ENCODE results near the gene NOM1.

The NOM1 gene

DNA sequence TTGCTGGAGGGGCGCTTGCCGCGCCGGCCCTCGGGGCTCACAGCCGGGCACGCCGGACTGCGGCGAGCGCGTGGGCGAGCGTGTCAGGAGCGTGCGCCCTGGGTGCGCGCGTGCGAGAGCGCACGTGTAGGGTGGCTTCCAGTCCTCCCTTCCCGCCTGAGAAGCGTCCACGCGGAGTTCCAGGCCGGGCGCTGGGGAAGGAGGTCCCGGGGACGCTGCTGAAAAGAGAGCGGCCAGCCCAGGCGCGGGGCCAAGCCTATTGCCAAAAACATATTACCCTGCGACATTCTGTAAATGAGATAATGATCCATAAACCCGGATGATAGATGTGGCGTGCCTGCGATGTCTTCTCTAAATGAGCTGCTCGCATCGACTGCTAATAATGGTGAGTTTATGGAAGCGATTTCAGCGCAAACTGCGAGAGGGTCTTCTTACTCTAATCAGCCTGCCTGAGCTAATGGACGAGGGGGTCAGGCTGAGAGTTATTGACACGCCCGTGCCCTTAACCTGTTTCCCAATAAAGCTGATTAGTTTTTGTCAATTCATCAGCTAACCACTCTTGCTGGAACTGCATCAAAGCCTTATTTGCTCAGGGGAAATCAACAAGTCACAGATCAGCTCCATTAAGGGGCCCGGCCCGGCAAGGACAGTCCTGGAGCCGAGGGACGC is 69.0 kb downstream of the NOM1 start:
- TF ChIP-seq SUZ12 (IDR thresholded peaks at IDR 0.05) (no peak), FOXM1 (IDR thresholded peaks at IDR 0.05; ENCODE audit: borderline replicate concordance) (no peak), SP1 (IDR thresholded peaks at IDR 0.05) (no peak), HDGF (IDR thresholded peaks at IDR 0.05; ENCODE audit: borderline replicate concordance) (no peak), ZNF384 (IDR thresholded peaks at IDR 0.05) (no peak), ARNT (IDR thresholded peaks at IDR 0.05) (no peak), BHLHE40 (IDR thresholded peaks at IDR 0.05; ENCODE audit: borderline replicate concordance) (no peak), LEF1 (IDR thresholded peaks at IDR 0.05; ENCODE audit: borderline replicate concordance) (no peak), L3MBTL2 (conservative IDR thresholded peaks at IDR 0.05) (no peak), CTBP1 (IDR thresholded peaks at IDR 0.05; ENCODE audit: borderline replicate concordance) (no peak), TARDBP (IDR thresholded peaks at IDR 0.05) (no peak), FOXA1 (IDR thresholded peaks at IDR 0.05) (no peak), NFRKB (IDR thresholded peaks at IDR 0.05) (no peak), ELF4 (IDR thresholded peaks at IDR 0.05) (no peak)
- TF ChIP-seq, protein P1, sequence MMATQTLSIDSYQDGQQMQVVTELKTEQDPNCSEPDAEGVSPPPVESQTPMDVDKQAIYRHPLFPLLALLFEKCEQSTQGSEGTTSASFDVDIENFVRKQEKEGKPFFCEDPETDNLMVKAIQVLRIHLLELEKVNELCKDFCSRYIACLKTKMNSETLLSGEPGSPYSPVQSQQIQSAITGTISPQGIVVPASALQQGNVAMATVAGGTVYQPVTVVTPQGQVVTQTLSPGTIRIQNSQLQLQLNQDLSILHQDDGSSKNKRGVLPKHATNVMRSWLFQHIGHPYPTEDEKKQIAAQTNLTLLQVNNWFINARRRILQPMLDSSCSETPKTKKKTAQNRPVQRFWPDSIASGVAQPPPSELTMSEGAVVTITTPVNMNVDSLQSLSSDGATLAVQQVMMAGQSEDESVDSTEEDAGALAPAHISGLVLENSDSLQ (IDR thresholded peaks at IDR 0.05), result no peak
- ChIA-PET POLR2A (interaction anchor here (1.1 to 2.1 kb wide), 3 partner anchors 8 to 25 kb away, joined by 3 to 7 read pairs (median 5); partner anchors contain the start of gene MNX1), CTCF (interaction anchor here (0.9 kb wide), 1 partner anchor 9 kb away, joined by 3 read pairs; no protein-coding TSS in a partner anchor)
- DNase-seq (ENCODE audit: extremely low spot score), result no peak

DNA sequence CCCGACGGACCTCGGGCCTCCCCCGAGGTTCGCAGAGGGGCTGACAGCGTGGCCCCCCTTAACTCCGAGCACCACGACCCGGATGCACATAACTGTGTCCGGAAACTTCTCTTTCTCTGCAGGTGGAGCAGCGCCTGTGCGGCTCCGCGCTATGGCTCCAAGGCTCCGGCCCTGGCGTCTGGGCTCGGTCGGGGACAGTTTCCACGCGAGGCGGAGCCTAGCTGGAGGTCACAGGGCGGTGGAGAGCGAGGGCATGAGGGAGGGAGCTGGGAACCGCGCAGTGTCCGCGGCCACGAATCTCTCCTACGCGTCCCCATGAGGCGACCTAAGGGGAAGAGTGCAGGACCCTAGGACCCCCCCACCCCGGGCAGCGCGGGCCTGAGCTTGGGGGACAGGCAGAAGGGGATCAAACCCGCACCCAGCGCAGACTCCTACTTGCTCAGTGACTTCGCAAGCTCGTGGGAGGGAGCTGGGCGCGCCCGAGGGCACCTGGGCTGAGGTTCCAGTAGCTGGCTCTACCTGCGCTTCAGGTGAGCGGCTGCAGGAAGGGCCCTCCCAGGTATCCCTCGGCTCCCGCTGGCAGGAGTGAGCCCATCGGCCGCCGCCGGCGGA is 69.6 kb downstream of the NOM1 start:
- ChIA-PET POLR2A (interaction anchor here (1.1 to 2.1 kb wide), 3 partner anchors 9 to 25 kb away, joined by 3 to 7 read pairs (median 5); partner anchors contain the start of gene MNX1), CTCF (interaction anchor here (0.9 kb wide), 1 partner anchor 9 kb away, joined by 3 read pairs; no protein-coding TSS in a partner anchor)
- DNase-seq (ENCODE audit: extremely low spot score), result no peak
- no peak for TF ChIP-seq CTBP1 (IDR thresholded peaks at IDR 0.05; ENCODE audit: borderline replicate concordance)
- no peak for TF ChIP-seq TARDBP (IDR thresholded peaks at IDR 0.05)

DNA sequence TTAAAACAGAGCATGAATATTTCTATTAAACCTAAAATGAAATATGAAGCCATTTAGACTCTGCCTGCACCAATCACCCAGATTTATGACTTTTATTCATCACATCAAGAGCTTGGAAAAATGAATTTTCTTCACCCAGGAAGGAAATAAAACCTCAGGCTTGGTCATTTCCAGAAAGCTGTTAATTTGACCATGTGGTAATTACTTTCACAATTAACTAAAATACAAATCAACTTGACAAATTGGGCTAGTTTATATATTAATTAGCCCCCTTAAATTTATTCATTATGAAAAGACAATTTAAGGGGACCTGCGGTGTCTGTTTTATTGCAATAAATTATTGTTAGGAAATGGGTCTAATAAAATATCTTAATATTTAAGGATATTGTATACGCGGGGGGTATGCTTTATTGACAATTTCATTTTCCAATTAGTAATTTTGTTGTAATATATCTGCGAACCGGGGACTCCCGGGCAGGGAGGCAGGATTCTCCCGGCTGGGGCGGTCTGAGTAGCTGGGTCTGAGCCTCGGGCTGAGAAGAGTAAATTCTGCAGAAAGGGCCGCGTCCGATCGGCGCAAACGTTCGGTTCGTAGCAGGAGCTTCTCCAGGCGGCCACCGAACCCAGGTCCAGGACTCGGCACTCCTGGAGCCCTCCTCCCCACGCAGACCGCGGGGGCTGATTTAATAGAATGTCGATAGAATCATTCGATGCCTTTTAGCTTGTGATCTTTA is 70.4 kb downstream of the NOM1 start:
- DNase-seq (ENCODE audit: extremely low spot score), result no peak
- TF ChIP-seq TARDBP (IDR thresholded peaks at IDR 0.05), result no peak
- no peak for TF ChIP-seq SP1 (IDR thresholded peaks at IDR 0.05)
- TF ChIP-seq ARNT (IDR thresholded peaks at IDR 0.05), result no peak
- POLR2A ChIA-PET, result interaction anchor here (1.1 to 2.1 kb wide), 3 partner anchors 8 to 24 kb away, joined by 3 to 7 read pairs (median 5); partner anchors contain the start of gene MNX1
- CTCF ChIA-PET, result no interaction called here

DNA sequence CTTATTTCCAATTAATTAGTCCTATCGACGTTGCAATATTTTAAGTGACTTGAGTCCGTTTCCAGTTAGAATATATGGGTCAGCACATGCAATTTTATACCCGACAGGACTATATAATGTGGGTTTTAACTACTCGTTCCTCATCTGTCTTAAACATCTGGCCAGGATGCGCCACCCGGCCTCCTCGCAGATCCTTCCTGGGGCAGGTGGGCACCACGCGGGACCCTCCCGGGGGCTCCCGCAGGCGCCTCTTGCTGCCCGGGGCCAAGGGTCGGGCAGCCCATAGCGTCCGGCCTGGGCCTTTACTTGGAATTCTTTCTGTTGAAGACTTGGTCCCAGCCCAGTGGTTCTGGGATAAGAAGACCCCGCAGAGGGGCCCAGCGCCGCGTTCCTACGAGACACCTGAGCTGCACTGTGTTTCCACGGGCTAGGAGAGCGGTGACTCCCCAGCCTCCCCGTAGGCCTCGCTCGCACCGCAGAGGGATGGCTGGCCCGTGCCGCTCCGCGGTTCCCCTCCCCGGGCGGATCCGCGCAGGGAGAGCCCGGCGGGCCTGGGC is 71.1 kb downstream of the NOM1 start:
- TF ChIP-seq ZNF384 (IDR thresholded peaks at IDR 0.05), result no peak
- TF ChIP-seq CTBP1 (IDR thresholded peaks at IDR 0.05; ENCODE audit: borderline replicate concordance), result no peak
- CTCF ChIA-PET, result no interaction called here
- POLR2A ChIA-PET, result interaction anchor here (2.1 kb wide), 1 partner anchor 10 kb away, joined by 7 read pairs; the partner anchor contains the start of gene MNX1
- no peak for DNase-seq (ENCODE audit: extremely low spot score)

DNA sequence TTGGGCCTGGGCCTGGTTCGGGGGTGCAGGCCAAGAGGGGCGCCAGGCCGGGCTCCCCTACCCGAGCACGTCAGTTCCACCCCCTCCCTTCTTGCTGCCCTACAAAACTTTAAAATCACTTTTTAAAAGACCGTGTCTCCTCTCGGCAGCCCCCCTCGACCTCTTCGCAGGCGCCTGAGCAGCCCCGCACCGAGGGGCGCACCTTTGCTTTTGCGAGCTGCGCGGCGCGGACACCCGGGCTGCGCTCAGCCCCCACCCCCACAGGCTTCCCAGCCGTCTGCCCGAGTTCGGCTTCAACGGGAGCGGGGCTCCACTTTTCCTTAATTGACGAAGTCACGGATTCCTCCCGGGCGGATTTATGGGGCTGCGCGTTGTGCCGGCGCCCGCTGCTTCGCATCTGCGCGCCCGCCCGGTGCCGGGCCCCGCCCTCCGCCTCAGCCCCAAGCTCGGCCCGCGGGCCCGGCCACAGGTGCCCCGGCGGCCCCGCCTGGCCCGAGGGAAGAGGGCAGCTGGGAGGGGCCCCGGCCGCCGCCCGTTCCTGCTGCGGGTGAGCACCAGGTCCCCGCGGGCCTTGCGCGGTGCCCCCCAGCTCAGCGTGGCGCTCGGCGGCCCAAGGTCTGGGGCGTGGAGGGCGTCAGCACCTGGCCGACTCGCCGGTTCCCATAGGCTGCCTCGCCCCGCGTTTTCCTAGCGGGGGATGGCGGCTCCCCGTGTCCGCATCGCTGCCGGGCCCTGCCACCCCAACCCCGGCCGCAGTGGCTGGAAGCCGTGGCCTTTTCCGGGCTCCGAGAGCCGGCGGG is 71.8 kb downstream of the NOM1 start:
- ChIA-PET POLR2A (interaction anchor here (1.3 kb wide), 1 partner anchor 20 kb away, joined by 4 read pairs; no protein-coding TSS in a partner anchor), CTCF (no interaction called here)
- TF ChIP-seq ARNT (IDR thresholded peaks at IDR 0.05) (no peak), TARDBP (IDR thresholded peaks at IDR 0.05) (no peak), ELF4 (IDR thresholded peaks at IDR 0.05) (no peak), ZNF384 (IDR thresholded peaks at IDR 0.05) (no peak), NFRKB (IDR thresholded peaks at IDR 0.05) (no peak), BHLHE40 (IDR thresholded peaks at IDR 0.05; ENCODE audit: borderline replicate concordance) (no peak), HDGF (IDR thresholded peaks at IDR 0.05; ENCODE audit: borderline replicate concordance) (no peak), L3MBTL2 (conservative IDR thresholded peaks at IDR 0.05) (no peak), SUZ12 (IDR thresholded peaks at IDR 0.05) (no peak), CTBP1 (IDR thresholded peaks at IDR 0.05; ENCODE audit: borderline replicate concordance) (no peak)
- DNase-seq (ENCODE audit: extremely low spot score), result no peak

DNA sequence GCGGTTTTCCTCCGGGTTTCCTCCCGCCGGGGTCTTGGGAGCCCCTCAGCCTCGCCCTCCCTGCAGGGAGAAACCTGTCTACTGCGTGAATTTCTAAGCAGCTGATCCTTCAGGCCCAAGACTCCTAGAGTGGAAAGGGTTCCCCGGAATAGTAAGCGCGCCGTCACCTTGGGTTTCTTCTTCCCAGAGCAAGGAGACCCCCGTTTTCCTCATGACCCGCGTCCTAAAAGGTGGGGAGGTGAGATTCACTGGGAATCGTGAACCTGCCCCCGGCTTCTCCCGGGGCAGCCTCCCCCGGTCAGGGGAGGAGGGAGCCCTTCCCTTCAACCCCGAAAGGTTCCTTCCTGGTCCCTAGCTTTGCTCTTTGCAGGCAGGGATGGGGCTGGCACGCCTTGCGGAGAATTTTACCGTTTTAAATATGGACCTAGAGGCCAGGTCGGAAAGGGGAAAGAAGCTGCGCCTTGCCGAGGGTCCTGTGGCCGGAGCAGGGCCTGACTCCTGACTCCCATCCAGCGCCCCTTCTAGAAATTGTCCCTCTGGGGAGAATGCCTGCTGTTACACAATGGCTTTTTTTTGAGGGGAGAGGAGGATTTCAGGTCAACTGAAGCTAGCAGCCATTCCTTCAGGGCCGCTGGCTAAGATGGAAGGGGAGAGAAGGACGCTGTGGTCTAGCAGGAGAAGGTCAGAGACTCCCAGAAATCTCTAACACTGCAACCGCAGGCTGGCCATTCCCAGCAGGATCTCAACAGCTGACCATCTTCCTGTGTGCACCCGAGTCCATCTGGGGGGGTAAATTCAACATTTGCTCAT is 72.6 kb downstream of the NOM1 start:
- CTCF ChIA-PET, result no interaction called here
- no peak for DNase-seq (ENCODE audit: extremely low spot score)
- TF ChIP-seq, protein P1 (IDR thresholded peaks at IDR 0.05), result no peak
- no peak for TF ChIP-seq SUZ12 (IDR thresholded peaks at IDR 0.05)
- no peak for TF ChIP-seq NFRKB (IDR thresholded peaks at IDR 0.05)
- no peak for TF ChIP-seq SP1 (IDR thresholded peaks at IDR 0.05)
- TF ChIP-seq TARDBP (IDR thresholded peaks at IDR 0.05), result no peak
- no peak for TF ChIP-seq BHLHE40 (IDR thresholded peaks at IDR 0.05; ENCODE audit: borderline replicate concordance)
- TF ChIP-seq LEF1 (IDR thresholded peaks at IDR 0.05; ENCODE audit: borderline replicate concordance), result no peak
- no peak for TF ChIP-seq ARNT (IDR thresholded peaks at IDR 0.05)
- no peak for TF ChIP-seq L3MBTL2 (conservative IDR thresholded peaks at IDR 0.05)
- no peak for TF ChIP-seq FOXA1 (IDR thresholded peaks at IDR 0.05)
- no peak for TF ChIP-seq ELF4 (IDR thresholded peaks at IDR 0.05)
- no peak for TF ChIP-seq CTBP1 (IDR thresholded peaks at IDR 0.05; ENCODE audit: borderline replicate concordance)
- no peak for TF ChIP-seq FOXM1 (IDR thresholded peaks at IDR 0.05; ENCODE audit: borderline replicate concordance)
- TF ChIP-seq FOXK2 (IDR thresholded peaks at IDR 0.05), result no peak
- TF ChIP-seq HDGF (IDR thresholded peaks at IDR 0.05; ENCODE audit: borderline replicate concordance), result no peak
- POLR2A ChIA-PET, result interaction anchor here (1.3 to 2.3 kb wide), 3 partner anchors 8 to 19 kb away, joined by 4 to 15 read pairs (median 4); partner anchors contain the start of gene MNX1

Measured in HEK293T (cell line).